Neural cell (in vitro differentiated cells): ENCODE results near the gene RBM4. TPM values are rescaled to one million over a fixed set of nuclear protein-coding genes. Genes with fewer than 3 reads are reported as not detected.

Experiments used
- H2AFZ ChIP-seq: fragments of 200-600, 300-800 bp; sonication (generic), shearing (Covaris generic); 2 replicates; pipeline ENCODE4 v1.6.0; 2014; ENCODE audit warnings: low read depth, mild to moderate bottlenecking, antibody characterized with exemption, low read length, moderate library complexity
- H3F3A ChIP-seq: fragments of 200-600 bp; shearing (Covaris generic); 2 replicates; pipeline ENCODE4 v1.6.1; 2016; ENCODE audit warnings: mild to moderate bottlenecking, moderate library complexity, mixed read lengths, antibody characterized with exemption, low read length; ENCODE audit not compliant: insufficient read depth, poor library complexity, severe bottlenecking
- H3K27ac ChIP-seq: fragments of 200-600, 300-800 bp; sonication (generic), shearing (Covaris generic); 2 replicates; pipeline ENCODE4 v1.5.1; 2014; ENCODE audit warnings: mild to moderate bottlenecking, low read length, moderate library complexity
- H3K27me3 ChIP-seq: fragments of 300-800, 200-600 bp; sonication (generic), shearing (Covaris generic); 2 replicates; pipeline ENCODE4 v1.6.0; 2014; ENCODE audit warnings: mild to moderate bottlenecking, low read depth, low read length, moderate library complexity; ENCODE audit not compliant: insufficient read depth
- H3K36me3 ChIP-seq: fragments of 300-800, 200-600 bp; sonication (generic), shearing (Covaris generic); 2 replicates; pipeline ENCODE4 v1.5.1; 2014; ENCODE audit warnings: mild to moderate bottlenecking, antibody characterized with exemption, low read length, moderate library complexity; ENCODE audit not compliant: insufficient read depth
- H3K4me2 ChIP-seq: fragments of 300-800, 200-600 bp; sonication (generic), shearing (Covaris generic); 2 replicates; pipeline ENCODE4 v1.6.0; 2014; ENCODE audit warnings: mild to moderate bottlenecking, low read length
- H3K4me3 ChIP-seq: fragments of 300-800, 200-600 bp; sonication (generic), shearing (Covaris generic); 2 replicates; pipeline ENCODE4 v1.5.1; 2014; ENCODE audit warnings: mild to moderate bottlenecking, low read length, moderate library complexity
- H3K79me2 ChIP-seq: fragments of 200-600 bp; shearing (Covaris generic); replicated peaks from 2 replicates; pipeline ENCODE4 v1.6.0; 2014; ENCODE audit warnings: mild to moderate bottlenecking, low read length, moderate library complexity; ENCODE audit not compliant: insufficient read depth
- H3K9ac ChIP-seq: fragments of 300-800, 200-600 bp; sonication (generic), shearing (Covaris generic); 2 replicates; pipeline ENCODE4 v1.6.1; 2016; ENCODE audit warnings: mild to moderate bottlenecking, low read length, mixed read lengths
- H3K9me2 ChIP-seq: fragments of 200-600 bp; shearing (Covaris generic); 2 replicates; pipeline ENCODE4 v1.6.1; 2016; ENCODE audit warnings: mild to moderate bottlenecking, low read length, mixed read lengths; ENCODE audit not compliant: insufficient read depth
- H3K9me3 ChIP-seq: fragments of 200-600, 300-800 bp; sonication (generic), shearing (Covaris generic); 2 replicates; pipeline ENCODE4 v1.6.1; 2016; ENCODE audit warnings: mild to moderate bottlenecking, mixed run types, low read length, moderate library complexity, mixed read lengths
- H4K20me1 ChIP-seq: fragments of 200-600 bp; shearing (Covaris generic); 2 replicates; pipeline ENCODE4 v1.6.1; 2016; ENCODE audit warnings: mild to moderate bottlenecking, mixed run types; ENCODE audit not compliant: insufficient read depth
- EP300 ChIP-seq: fragments of 450-650 bp; conservative IDR thresholded peaks from 2 replicates; pipeline ENCODE4 v1.6.1; 2014; ENCODE audit warnings: antibody characterized with exemption, mild to moderate bottlenecking, moderate library complexity; ENCODE audit not compliant: poor library complexity, severe bottlenecking
- EZH2 ChIP-seq: fragments of 200-600, 300-800 bp; shearing (Covaris generic), sonication (generic); IDR thresholded peaks from 2 replicates; pipeline ENCODE4 v1.6.1; 2014; ENCODE audit warnings: antibody characterized with exemption, low read length, borderline replicate concordance, mild to moderate bottlenecking; ENCODE audit not compliant: insufficient read depth, poor library complexity, severe bottlenecking
- MXI1 ChIP-seq: fragments of 450-650 bp; conservative IDR thresholded peaks from 2 replicates; pipeline ENCODE4 v1.6.1; 2014; ENCODE audit warnings: antibody characterized with exemption, mild to moderate bottlenecking; ENCODE audit not compliant: poor library complexity, severe bottlenecking
- POLR2AphosphoS5 ChIP-seq: IDR thresholded peaks from 2 replicates; pipeline ENCODE4 v1.6.1; 2012
- RAD21 ChIP-seq: fragments of 450-650 bp; conservative IDR thresholded peaks from 2 replicates; pipeline ENCODE4 v1.6.1; 2014; ENCODE audit warnings: antibody characterized with exemption, mild to moderate bottlenecking, moderate library complexity
- REST ChIP-seq: IDR thresholded peaks from 2 replicates; pipeline ENCODE4 v1.6.1; 2012; ENCODE audit warnings: borderline replicate concordance
- SMC3 ChIP-seq: fragments of 450-650 bp; conservative IDR thresholded peaks from 2 replicates; pipeline ENCODE4 v1.6.1; 2014; ENCODE audit warnings: antibody characterized with exemption, mild to moderate bottlenecking, moderate library complexity; ENCODE audit not compliant: poor library complexity
- TAF1 ChIP-seq: IDR thresholded peaks from 2 replicates; pipeline ENCODE4 v1.6.1; 2012; ENCODE audit warnings: low read depth
- polyA plus RNA-seq: library from polyadenylated mRNA; depleted of rRNA; stranded (reverse); fragments of >200 nt; gene quantifications from 2 replicates; pipeline ENCODE4 v1.2.3, GENCODE V29; 2014
- TF ChIP-seq, protein P1 (sequence below): fragments of 450-650 bp; IDR thresholded peaks from 2 replicates; pipeline ENCODE4 v1.5.1; 2014; ENCODE audit warnings: antibody characterized with exemption, mild to moderate bottlenecking, moderate library complexity; ENCODE audit not compliant: poor library complexity, severe bottlenecking

Gene RBM4
- polyA plus RNA-seq, 1 donor from 2014 or later = 456 TPM

- H3K27ac ChIP-seq = no peak overlapping the region
- no peak overlapping the region for H3K4me3 ChIP-seq
- H3K27me3 ChIP-seq = no peaks in the 10 kb centered on the region
- no peaks in the 10 kb centered on the region for H3F3A ChIP-seq
- no peak overlapping the region for H3K4me2 ChIP-seq
- H2AFZ ChIP-seq = no peak overlapping the region
- H3K9me2 ChIP-seq = no peaks in the 10 kb centered on the region
- no peaks in the 10 kb centered on the region for H4K20me1 ChIP-seq
- H3K79me2 ChIP-seq = no peaks in the 10 kb centered on the region
- TF ChIP-seq SMC3 (no peak), POLR2AphosphoS5 (no peak), EZH2 (no peak), MXI1 (no peak), RAD21 (no peak), REST (no peak), TAF1 (no peak), EP300 (no peak)
- TF ChIP-seq, protein P1, sequence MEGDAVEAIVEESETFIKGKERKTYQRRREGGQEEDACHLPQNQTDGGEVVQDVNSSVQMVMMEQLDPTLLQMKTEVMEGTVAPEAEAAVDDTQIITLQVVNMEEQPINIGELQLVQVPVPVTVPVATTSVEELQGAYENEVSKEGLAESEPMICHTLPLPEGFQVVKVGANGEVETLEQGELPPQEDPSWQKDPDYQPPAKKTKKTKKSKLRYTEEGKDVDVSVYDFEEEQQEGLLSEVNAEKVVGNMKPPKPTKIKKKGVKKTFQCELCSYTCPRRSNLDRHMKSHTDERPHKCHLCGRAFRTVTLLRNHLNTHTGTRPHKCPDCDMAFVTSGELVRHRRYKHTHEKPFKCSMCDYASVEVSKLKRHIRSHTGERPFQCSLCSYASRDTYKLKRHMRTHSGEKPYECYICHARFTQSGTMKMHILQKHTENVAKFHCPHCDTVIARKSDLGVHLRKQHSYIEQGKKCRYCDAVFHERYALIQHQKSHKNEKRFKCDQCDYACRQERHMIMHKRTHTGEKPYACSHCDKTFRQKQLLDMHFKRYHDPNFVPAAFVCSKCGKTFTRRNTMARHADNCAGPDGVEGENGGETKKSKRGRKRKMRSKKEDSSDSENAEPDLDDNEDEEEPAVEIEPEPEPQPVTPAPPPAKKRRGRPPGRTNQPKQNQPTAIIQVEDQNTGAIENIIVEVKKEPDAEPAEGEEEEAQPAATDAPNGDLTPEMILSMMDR = no peak
- no peak overlapping the region for H3K9ac ChIP-seq
- no peaks in the 10 kb centered on the region for H3K9me3 ChIP-seq
- no peaks in the 10 kb centered on the region for H3K36me3 ChIP-seq
Measured at GRCh38 chr11:66689661-66690590, 51.4 kb downstream of the RBM4 start.

DNA sequence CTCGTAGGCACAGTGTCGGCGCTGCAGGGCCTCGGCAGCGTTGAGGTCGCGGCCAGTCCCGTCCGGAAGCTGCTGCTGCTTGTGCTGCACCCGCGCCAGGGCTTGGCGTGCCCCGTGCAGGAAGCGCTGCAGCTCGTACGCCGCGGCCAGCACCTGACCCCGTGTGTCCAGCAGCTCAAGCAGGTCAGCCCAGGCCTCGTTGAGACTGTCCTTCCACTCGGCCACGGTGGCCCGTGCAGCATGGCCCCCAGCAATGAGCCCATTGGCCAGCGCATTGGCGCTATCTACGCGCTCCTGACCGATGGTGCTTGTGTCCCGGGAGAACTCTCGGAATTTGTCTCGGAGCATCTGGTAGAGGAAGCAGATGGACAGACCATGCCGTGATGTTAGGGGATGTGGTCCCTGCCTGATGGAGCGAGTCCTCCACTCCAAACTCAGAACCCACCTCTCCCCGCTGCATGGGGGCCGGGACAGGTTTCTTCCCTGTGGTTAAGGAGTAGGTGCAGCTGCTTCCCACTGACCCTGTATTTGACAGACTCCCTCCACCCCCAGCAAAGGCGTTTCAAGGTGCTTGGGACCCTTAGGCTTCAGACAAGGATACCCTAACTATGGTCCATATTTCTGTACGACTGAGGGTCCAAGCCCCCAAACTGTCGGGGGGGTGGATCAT, 52.9 kb downstream of the RBM4 start:
- TF ChIP-seq SMC3 = no peak
- TF ChIP-seq TAF1 = no peak
- no peak for TF ChIP-seq EP300
- no peak for TF ChIP-seq EZH2
- TF ChIP-seq REST = no peak
- TF ChIP-seq MXI1 = no peak
- no peak for TF ChIP-seq RAD21
- TF ChIP-seq, protein P1 = no peak
- TF ChIP-seq POLR2AphosphoS5 = no peak
- H3K27me3 ChIP-seq = no peaks in the 10 kb centered on the region
- H3K9me2 ChIP-seq = no peaks in the 10 kb centered on the region
- H2AFZ ChIP-seq = no peak overlapping the region
- no peaks in the 10 kb centered on the region for H3K79me2 ChIP-seq
- H4K20me1 ChIP-seq = no peaks in the 10 kb centered on the region
- H3K9me3 ChIP-seq = no peaks in the 10 kb centered on the region
- H3K36me3 ChIP-seq = no peaks in the 10 kb centered on the region
- no peaks in the 10 kb centered on the region for H3F3A ChIP-seq
- no peak overlapping the region for H3K9ac ChIP-seq
- H3K4me3 ChIP-seq = no peak overlapping the region
- H3K4me2 ChIP-seq = no peak overlapping the region
- no peak overlapping the region for H3K27ac ChIP-seq
